Eye (tissue), 1 donor: ENCODE measurements around the gene KCNE1.
"Not testable (repeated sequence)": the region's sequence is repeated elsewhere in the genome, so short reads cannot be mapped to it uniquely, and the experiment has no call there.

Experiments used
- DNase-seq: peaks from one replicate; pipeline ENCODE4 v3.0.0-alpha.2; 2015

KCNE1 gene

DNA sequence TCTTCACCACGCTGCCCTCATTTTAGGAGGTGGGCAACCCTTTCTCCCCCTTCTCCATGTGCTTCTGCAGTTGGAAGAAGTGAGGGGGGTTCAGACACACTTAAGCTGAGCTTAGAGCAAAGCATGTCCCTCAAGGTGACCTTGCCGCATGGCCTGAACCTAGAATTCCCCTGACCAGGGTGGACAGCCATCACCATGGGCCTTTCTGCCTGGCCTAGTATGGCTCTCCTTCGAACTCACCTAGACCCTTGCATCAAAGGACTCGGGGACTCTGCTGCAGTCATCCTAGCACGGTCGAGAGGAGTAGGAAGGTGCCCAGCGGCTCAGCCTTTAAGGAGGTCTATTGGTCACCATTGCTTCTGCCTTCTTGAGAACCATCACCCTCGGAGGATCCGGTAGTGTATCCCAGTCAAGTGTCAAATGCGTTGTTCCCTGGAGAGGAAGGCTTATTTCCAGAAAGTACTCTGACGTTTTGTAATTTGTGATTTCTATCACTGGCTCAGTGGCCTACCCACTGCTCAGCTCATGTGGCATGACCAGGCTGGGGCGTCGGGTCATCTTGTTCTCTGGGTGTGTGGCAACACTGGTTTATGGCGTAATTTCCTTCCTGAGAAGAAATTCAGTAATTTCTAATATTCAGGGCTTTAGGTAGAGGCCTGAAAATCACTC is at the start of gene KCNE1:
Gene KCNE1, minus strand, starts transcription at position 424 of the 669 bp plus-strand sequence. CDS start 62,576 bp downstream, outside the sequence.
- DNase-seq: no peak

DNA sequence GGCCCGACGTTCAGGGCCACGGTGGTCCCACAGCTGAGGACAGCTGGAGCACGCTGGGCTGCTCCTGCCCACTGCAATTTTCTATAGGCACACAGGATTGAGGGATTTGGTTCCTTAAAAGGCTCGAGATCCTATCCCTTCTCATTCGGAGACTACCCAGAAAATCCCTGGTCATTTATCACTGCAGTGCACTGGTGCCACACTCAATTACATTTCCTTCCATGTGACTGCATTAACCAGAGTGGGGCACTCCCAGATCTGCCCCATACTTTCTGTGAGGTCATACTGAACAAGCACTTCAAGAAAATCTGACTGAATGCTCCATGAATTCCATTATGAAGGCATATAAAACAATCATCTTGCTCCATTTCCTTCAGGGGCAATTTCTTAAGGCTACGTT is 49.8 kb upstream of the KCNE1 start:
- DNase-seq: peak; percentile 79

- no peak for DNase-seq
Measured at GRCh38 chr21:34560609-34561008, 48.6 kb upstream of the KCNE1 start.

DNA sequence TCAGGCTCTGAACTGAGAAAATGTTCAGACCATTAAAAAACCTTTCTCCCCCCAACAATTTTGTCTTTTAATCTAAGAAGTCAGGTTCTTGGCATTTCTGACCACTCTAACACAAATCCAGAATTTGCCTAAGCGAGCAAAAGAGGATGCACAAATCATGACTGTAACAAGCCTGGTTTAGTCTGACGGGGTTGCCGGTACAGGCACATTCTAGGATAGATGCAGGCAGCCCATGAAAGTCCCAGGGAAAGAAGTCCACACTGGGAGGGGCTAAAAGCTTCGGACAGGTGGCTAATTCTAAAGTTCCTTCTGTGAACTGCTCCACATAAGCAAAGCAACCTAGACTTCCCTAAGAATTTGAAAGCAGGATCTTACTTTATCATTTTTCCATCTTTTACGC is 48.0 kb upstream of the KCNE1 start:
- no peak for DNase-seq

GRCh38 chr21:34559089-34559631 is 47.1 kb upstream of the KCNE1 start:
- no peak for DNase-seq

- no peak for DNase-seq
Measured at GRCh38 chr21:34558166-34558565, 46.2 kb upstream of the KCNE1 start.

DNA sequence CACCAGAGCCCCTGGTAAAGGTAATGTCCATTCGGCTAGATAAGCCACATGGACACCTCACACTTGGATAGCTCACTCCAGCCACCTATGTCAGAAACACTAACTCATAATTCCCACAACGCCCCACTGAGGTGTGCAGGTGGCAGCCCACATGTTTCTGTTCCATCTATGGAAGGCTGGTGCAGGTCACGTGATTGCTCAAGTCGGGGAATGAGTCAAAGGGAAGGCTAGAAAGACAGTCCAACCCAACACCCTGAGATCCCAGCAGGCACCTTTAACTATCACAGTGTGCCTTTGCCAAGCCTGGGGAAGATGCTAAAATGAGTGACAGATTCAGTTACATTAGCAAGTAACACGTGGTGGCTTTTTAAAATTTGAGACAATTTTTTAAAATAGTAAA is 45.3 kb upstream of the KCNE1 start:
- no peak for DNase-seq

GRCh38 chr21:34554670-34555069 is 42.7 kb upstream of the KCNE1 start:
- DNase-seq: not testable (repeated sequence)

- DNase-seq: no peak
Measured at GRCh38 chr21:34554227-34554626, 42.2 kb upstream of the KCNE1 start.

GRCh38 chr21:34553151-34553952 is 41.3 kb upstream of the KCNE1 start:
- peak; percentile 38 for DNase-seq

DNA sequence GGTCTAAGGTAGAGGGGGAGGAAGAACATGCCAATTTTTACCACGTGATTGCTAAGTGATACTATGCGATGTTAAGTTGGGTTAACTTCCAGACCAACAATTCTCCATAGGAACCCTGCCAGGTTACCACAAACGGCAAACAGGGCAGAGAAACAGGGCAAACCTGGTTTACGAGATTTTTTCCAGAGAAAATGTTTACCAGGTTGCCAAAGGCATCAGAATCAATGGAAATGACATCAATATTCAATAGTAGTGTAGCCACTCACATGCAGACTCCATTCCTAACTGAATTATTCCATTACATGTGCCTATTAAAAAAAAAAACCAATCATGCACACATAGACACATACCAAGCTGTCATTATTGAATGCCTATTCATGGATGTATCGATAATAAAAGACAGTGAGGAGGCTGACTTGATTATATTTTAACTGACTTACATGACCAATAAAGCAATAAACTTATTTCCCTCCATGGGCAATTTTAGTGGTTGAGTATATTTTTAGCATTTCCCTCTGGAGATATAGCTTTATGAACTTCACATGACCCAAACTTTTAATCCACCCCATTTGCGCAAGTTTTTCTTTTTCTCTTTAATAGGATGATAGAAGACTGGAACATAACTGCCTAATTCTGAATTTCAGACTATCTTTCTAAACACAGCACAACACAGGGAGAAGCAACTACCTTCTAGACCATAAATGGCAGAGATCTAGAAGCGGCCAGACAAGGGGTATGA is 40.5 kb upstream of the KCNE1 start:
- DNase-seq: no peak

- DNase-seq: no peak
Measured at GRCh38 chr21:34550182-34550799, 38.3 kb upstream of the KCNE1 start.

GRCh38 chr21:34548781-34549376 is 36.9 kb upstream of the KCNE1 start:
- DNase-seq: no peak

GRCh38 chr21:34546542-34546941 is 34.5 kb upstream of the KCNE1 start:
- no peak for DNase-seq

DNA sequence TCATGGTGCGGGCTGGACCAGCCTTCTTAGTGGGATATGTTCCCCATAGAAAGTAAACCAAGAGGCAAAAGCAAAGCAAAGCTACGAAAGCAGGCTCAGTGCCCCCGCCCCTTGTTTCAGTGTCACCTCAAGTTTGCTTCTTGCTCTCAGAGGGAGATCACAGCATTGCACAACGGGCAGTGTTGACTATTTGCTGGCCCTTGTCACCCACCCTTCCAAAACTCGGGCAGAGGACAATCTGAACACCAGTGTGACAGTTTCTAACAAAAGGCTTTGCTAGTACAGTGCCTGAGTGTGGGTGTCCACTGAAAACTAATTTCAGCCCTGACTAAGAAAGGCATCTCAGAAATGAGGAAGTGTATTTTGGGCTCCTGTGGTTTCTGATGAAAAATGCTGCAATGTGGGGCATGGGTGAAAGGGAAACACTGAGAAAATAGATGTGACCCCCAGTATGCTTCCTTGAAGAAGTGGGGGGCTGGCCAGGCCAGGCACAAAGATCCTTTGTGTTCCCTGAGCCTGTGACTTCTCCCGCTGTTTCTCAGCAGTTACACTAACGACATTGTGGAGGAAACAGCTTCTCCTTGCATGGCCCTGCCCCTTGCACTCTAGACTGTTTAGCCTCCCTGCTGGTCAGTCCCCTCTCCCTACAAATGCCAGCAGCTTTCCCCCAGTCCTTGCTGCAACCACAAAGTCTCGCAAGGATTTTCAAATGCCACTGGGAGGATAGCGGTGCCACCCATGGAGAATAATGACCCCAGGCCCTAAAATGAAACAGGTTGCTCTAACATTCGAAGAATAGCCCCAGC is 33.3 kb upstream of the KCNE1 start:
- peak; percentile 75 for DNase-seq

DNA sequence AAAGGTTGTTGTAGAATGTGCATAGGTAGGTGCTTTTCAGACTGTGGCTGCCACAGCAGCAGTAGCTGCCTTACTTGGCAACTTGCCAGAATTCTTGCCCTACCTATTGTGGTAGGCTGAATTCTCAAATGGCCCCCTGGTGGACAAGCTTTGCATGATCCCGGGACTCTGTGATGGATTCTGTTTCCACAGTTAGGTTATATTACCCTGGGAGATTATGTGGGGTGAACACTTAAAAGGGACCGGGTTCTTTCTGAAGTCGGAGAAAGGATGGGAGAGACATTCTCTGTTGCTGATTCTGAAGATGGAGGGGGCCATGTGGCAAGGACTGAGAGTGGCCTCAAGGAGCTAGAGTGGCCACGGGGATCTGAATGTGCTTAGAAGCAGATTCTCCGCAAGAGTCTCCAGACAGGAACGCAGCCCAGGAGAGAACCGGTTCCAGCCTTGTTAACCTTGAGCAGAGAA is 32.1 kb upstream of the KCNE1 start:
- peak; percentile 46 for DNase-seq

DNA sequence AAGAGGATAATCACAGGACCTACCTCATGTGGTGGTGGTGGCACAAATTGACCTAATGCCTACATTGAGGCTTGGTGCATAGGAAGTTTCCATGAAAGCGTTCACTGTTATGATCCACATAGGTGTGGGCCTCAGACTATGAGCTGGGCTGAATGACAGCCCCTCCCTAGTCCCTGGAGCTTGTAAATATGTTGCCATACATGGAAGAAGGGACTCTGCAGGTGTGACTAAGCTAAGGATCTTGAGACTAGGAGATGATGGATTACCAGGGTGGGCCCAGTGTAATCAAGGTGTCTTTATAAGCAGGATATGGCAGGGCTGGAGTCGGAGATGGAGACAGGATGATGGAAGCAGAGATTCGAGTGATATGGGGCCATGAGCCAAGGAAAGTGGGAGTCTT is 31.0 kb upstream of the KCNE1 start:
- DNase-seq: no peak

- no peak for DNase-seq
Measured at GRCh38 chr21:34540206-34540605, 28.2 kb upstream of the KCNE1 start.

GRCh38 chr21:34537838-34538237 is 25.8 kb upstream of the KCNE1 start:
- DNase-seq: no peak

GRCh38 chr21:34536820-34537219 is 24.8 kb upstream of the KCNE1 start:
- DNase-seq: no peak

- DNase-seq: peak; percentile 24
Measured at GRCh38 chr21:34536311-34536710, 24.3 kb upstream of the KCNE1 start.
